GM12801 (cell line): Measurements from ENCODE around the gene PEAR1.

Experiments used
- TF ChIP-seq, protein P1 (sequence below): IDR thresholded peaks from one replicate; pipeline ENCODE4 v1.5.1; 2011; ENCODE audit warnings: control low read depth; ENCODE audit not compliant: insufficient read length; ENCODE audit errors: extremely low read depth

PEAR1 gene

DNA sequence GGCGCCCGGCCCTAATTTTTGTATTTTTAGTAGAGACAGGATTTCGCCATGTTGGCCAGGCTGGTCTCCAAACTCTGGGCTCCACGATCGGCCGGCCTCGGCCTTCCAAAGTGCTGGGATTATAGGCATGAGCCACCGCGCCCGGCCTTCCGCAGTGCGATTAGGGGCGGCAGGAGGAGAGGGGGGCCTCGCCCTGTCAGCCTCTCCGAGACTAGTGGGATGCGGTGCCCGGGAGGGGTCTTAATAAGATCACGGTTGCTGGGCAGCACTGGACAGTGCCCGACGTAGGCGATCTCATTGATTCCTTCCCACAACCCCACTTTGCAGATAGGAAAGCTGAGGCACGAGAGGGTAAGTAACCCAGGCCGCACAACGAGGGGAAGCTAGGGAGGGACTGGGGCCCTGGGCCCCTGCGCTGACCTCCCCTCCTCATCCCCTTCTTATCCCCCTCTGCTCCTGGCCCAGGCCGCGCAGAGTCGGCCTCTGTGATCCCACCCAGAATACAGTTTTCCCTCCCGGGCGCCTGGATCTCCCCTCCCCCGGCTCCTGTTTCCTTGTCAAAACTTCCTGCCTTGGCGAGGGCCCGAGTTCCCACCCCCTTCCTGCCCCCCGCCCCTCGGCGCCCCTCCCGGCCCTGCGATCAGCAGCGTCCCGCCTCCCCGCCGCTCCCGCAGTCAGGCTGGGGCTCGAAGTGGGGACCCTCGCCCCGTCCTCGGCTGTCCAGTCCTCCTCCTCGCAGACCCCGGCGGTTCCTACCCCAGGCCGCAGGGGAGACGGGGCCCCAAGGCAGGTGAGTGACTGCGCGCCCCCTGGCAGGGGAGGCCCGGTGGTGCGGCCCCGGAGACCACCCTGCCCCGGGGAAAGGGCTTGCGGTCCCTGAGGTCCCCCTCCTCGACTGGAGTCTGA is at the start of gene PEAR1:
Gene PEAR1 (plus strand): TSS at position 671 of the 906 bp plus-strand sequence. CDS start 10,209 bp downstream, outside the sequence.
- TF ChIP-seq, protein P1, sequence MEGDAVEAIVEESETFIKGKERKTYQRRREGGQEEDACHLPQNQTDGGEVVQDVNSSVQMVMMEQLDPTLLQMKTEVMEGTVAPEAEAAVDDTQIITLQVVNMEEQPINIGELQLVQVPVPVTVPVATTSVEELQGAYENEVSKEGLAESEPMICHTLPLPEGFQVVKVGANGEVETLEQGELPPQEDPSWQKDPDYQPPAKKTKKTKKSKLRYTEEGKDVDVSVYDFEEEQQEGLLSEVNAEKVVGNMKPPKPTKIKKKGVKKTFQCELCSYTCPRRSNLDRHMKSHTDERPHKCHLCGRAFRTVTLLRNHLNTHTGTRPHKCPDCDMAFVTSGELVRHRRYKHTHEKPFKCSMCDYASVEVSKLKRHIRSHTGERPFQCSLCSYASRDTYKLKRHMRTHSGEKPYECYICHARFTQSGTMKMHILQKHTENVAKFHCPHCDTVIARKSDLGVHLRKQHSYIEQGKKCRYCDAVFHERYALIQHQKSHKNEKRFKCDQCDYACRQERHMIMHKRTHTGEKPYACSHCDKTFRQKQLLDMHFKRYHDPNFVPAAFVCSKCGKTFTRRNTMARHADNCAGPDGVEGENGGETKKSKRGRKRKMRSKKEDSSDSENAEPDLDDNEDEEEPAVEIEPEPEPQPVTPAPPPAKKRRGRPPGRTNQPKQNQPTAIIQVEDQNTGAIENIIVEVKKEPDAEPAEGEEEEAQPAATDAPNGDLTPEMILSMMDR = no peak

DNA sequence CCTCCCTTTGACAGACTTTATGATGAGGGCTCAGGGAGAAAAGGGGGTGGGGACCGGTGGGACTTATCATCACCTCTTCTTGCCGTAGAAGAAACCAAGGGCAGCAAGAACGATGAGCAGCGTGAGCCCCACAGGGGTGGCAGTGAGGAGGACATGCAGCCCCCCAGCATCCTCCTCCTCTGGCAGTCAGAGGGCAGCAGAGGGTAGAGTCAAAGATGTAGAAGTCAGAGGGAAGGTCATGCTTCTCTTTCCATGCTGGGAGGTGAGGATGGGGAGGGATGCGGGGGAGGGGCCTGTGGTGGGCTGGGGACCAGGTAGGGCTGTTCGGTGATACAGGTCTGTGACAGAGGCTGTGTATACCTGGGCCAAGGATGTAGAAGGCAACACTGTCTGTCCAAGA is 49.4 kb upstream of the PEAR1 start:
- TF ChIP-seq, protein P1 = no peak

DNA sequence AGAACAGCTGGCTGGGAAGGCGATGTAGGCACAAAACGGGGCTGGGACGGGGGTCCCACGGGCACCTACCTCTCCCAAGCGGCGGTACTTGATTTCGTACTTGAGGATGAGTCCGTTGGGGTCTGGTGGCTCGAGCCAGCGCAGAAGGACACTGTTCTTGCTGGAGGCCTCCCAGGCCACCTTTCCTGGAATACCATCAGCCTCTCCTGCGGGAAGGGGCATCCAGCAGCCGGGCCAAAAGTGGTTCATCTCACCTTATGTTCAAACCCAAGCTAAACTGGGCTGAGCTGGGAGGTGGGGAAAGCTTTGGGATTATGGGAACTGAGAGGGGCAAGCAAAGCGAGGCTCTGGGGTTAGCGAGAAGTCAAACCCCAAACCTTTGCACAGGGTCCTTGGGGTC is 48.9 kb upstream of the PEAR1 start:
- TF ChIP-seq, protein P1 = no peak

- TF ChIP-seq, protein P1 = no peak
Observed at GRCh38 chr1:156845055-156845952, 48.2 kb upstream of the PEAR1 start.

- TF ChIP-seq, protein P1 = no peak
Observed at GRCh38 chr1:156845953-156846545, 47.5 kb upstream of the PEAR1 start.

DNA sequence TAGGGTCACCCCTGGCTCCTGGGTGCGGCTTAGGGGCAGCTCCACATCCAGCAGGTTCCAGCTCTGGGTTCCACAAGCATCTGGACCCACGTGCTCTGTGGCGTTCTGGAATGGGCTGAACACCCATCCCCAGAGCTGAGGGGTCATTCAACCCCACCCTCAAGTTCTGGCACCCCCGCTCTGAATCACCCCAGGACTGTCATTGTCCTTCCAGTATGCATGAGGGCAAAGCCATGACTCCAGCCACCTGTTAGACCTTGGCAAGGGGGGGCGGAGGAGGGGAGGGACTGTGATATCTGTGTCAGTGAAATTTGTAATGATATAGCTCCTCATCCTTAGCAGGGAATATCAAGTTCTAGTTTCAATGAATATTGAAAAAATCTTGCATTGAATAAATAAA is 46.9 kb upstream of the PEAR1 start:
- TF ChIP-seq, protein P1 = no peak
